ENCODE data around the gene KIFC1. TPM values are rescaled to one million over a fixed set of nuclear protein-coding genes. Genes with fewer than 3 reads are reported as not detected.
A peak's percentile ranks its signal among the peaks of the same experiment; 100 is the strongest.

KIFC1 gene
- total and polyA plus RNA-seq, 9 of the 15 experiments (the other 6 are each of a cell fraction or from before 2014, with no cell fraction given) = 1.3 to 95.2 (median 76.9) TPM

DNA sequence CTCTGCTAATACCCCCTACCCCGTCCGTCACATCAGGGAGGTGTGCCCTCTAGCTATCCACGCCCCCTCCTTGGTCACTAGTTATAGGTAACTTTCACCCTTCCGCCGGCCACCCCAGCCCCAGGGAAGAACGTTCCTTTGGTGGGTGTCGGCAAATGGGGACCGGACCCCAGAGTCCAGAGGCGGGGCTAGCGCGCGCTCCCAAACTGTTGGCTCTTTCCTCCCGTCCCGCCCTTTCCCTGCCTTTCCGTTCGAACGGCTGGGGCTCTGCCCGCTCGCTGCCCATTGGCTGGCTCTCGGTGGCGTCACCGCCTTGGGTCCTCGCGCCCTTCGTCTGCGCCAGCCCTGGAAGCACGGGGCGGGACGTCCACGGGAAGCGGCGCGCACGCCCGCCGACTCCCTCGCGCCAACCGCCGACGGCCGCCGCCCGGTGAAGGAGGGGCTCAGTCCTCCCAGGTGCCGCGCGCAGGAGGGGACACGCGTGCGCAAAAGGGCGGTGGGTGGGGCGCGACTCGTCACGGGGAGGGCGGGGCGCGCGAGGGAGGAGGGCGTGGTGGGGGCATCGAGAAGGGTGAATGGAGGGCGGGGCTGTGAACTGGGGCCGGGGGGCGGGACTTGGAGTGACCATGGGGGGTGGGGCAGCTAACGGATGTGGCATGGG, 18.6 kb downstream of the KIFC1 start (continued):
- TF ChIP-seq, protein P1, sequence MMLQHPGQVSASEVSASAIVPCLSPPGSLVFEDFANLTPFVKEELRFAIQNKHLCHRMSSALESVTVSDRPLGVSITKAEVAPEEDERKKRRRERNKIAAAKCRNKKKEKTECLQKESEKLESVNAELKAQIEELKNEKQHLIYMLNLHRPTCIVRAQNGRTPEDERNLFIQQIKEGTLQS (IDR thresholded peaks at IDR 0.05) = peak; percentile 40; the same call in 1 of the 2 replicates
- TF ChIP-seq, protein P1 (CRISPR knock-in tag; conservative IDR thresholded peaks at IDR 0.05) = no peak
- no peak for TF ChIP-seq ARID1B (IDR thresholded peaks at IDR 0.05)
- peak; percentile 54 for TF ChIP-seq NCOA1 (IDR thresholded peaks at IDR 0.05; ENCODE audit: low read depth)
- no peak for TF ChIP-seq HDAC3 (IDR thresholded peaks at IDR 0.05; ENCODE audit: borderline replicate concordance, partially characterized antibody)
- TF ChIP-seq EHMT2 (IDR thresholded peaks at IDR 0.05) = no peak
- TF ChIP-seq ASH1L (IDR thresholded peaks at IDR 0.05; ENCODE audit: borderline replicate concordance, low read depth, partially characterized antibody) = no peak
- TF ChIP-seq MTA3 (IDR thresholded peaks at IDR 0.05; ENCODE audit: borderline replicate concordance) = peak; percentile 89; the same call in 1 of the 2 replicates
- no peak for TF ChIP-seq PTRF (tag; IDR thresholded peaks at IDR 0.05)
- TF ChIP-seq ZNF212 (CRISPR knock-in tag; IDR thresholded peaks at IDR 0.05) = peak; percentile 65; the same call in 1 of the 2 replicates
- TF ChIP-seq ZBTB7A (IDR thresholded peaks at IDR 0.05; ENCODE audit: borderline replicate concordance, control insufficient read depth, low read depth, low read length) = peak; percentile 84
- TF ChIP-seq, protein P2, sequence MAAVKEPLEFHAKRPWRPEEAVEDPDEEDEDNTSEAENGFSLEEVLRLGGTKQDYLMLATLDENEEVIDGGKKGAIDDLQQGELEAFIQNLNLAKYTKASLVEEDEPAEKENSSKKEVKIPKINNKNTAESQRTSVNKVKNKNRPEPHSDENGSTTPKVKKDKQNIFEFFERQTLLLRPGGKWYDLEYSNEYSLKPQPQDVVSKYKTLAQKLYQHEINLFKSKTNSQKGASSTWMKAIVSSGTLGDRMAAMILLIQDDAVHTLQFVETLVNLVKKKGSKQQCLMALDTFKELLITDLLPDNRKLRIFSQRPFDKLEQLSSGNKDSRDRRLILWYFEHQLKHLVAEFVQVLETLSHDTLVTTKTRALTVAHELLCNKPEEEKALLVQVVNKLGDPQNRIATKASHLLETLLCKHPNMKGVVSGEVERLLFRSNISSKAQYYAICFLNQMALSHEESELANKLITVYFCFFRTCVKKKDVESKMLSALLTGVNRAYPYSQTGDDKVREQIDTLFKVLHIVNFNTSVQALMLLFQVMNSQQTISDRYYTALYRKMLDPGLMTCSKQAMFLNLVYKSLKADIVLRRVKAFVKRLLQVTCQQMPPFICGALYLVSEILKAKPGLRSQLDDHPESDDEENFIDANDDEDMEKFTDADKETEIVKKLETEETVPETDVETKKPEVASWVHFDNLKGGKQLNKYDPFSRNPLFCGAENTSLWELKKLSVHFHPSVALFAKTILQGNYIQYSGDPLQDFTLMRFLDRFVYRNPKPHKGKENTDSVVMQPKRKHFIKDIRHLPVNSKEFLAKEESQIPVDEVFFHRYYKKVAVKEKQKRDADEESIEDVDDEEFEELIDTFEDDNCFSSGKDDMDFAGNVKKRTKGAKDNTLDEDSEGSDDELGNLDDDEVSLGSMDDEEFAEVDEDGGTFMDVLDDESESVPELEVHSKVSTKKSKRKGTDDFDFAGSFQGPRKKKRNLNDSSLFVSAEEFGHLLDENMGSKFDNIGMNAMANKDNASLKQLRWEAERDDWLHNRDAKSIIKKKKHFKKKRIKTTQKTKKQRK (IDR thresholded peaks at IDR 0.05; ENCODE audit: borderline replicate concordance, low read depth, low read length) = no peak
- TF ChIP-seq, protein P3, sequence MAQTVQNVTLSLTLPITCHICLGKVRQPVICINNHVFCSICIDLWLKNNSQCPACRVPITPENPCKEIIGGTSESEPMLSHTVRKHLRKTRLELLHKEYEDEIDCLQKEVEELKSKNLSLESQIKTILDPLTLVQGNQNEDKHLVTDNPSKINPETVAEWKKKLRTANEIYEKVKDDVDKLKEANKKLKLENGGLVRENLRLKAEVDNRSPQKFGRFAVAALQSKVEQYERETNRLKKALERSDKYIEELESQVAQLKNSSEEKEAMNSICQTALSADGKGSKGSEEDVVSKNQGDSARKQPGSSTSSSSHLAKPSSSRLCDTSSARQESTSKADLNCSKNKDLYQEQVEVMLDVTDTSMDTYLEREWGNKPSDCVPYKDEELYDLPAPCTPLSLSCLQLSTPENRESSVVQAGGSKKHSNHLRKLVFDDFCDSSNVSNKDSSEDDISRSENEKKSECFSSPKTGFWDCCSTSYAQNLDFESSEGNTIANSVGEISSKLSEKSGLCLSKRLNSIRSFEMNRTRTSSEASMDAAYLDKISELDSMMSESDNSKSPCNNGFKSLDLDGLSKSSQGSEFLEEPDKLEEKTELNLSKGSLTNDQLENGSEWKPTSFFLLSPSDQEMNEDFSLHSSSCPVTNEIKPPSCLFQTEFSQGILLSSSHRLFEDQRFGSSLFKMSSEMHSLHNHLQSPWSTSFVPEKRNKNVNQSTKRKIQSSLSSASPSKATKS (CRISPR knock-in tag; IDR thresholded peaks at IDR 0.05) = no peak
- TF ChIP-seq, protein P4, sequence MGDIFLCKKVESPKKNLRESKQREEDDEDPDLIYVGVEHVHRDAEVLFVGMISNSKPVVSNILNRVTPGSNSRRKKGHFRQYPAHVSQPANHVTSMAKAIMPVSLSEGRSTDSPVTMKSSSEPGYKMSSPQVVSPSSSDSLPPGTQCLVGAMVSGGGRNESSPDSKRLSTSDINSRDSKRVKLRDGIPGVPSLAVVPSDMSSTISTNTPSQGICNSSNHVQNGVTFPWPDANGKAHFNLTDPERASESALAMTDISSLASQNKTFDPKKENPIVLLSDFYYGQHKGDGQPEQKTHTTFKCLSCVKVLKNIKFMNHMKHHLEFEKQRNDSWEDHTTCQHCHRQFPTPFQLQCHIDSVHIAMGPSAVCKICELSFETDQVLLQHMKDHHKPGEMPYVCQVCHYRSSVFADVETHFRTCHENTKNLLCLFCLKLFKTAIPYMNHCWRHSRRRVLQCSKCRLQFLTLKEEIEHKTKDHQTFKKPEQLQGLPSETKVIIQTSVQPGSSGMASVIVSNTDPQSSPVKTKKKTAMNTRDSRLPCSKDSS (IDR thresholded peaks at IDR 0.05; ENCODE audit: low read depth, partially characterized antibody) = no peak
- TF ChIP-seq RBM17 (IDR thresholded peaks at IDR 0.05; ENCODE audit: borderline replicate concordance, low read depth, low read length) = no peak
- TF ChIP-seq SAFB2 (IDR thresholded peaks at IDR 0.05; ENCODE audit: borderline replicate concordance, low read depth, low read length, severe bottlenecking) = no peak
- TF ChIP-seq, protein P5, sequence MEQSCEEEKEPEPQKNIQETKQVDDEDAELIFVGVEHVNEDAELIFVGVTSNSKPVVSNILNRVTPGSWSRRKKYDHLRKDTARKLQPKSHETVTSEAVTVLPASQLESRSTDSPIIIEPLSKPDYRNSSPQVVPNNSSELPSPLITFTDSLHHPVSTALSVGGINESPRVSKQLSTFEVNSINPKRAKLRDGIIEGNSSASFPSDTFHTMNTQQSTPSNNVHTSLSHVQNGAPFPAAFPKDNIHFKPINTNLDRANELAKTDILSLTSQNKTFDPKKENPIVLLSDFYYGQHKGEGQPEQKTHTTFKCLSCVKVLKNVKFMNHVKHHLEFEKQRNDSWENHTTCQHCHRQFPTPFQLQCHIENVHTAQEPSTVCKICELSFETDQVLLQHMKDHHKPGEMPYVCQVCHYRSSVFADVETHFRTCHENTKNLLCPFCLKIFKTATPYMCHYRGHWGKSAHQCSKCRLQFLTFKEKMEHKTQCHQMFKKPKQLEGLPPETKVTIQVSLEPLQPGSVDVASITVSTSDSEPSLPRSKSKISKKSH (CRISPR knock-in tag; IDR thresholded peaks at IDR 0.05) = no peak
- no peak for TF ChIP-seq CHCHD3 (CRISPR knock-in tag; IDR thresholded peaks at IDR 0.05)
